Heart right ventricle (tissue), 16 donors: ENCODE data around the gene HSDL1. TPM values are rescaled to one million over a fixed set of nuclear protein-coding genes. Genes with fewer than 3 reads are reported as not detected.
A peak's percentile ranks its signal among the peaks of the same experiment; 100 is the strongest.

Experiments used
- ATAC-seq, 8 donors: fragments of 200-7000 bp; cut with Tn5 transposase; one replicate each; pipeline ENCODE4 v1.9.1; 2020; ENCODE audit warnings: mild to moderate bottlenecking in 8 of 8, moderate library complexity in 8 of 8, moderate number of reproducible peaks in 1 of 8
- DNase-seq, 2 donors: peaks; one replicate each; pipeline ENCODE4 v3.0.0-alpha.2; 2020
- H3K27ac ChIP-seq, 10 donors: fragments of 200-600 bp; sonication (generic) in 2 of 10; one replicate each; pipeline versions ENCODE4 v1.5.0 to v1.8.0; 2020 to 2022; ENCODE audit warnings: mild to moderate bottlenecking in 3 of 10
- H3K27me3 ChIP-seq, 7 donors: fragments of 200-600 bp; one replicate each; pipeline ENCODE4 v1.8.0; 2021 to 2022; ENCODE audit warnings: mild to moderate bottlenecking in 2 of 7
- H3K36me3 ChIP-seq, 9 donors: fragments of 200-600 bp; sonication (generic) in 1 of 9; one replicate each; pipeline versions ENCODE4 v1.5.0 to v1.8.0; 2020 to 2022; ENCODE audit warnings: mild to moderate bottlenecking in 2 of 9
- H3K4me1 ChIP-seq, 9 donors: fragments of 200-600 bp; sonication (generic) in 1 of 9; one replicate each; pipeline versions ENCODE4 v1.5.0 to v1.8.0; 2020 to 2022; ENCODE audit warnings: mild to moderate bottlenecking in 4 of 9
- H3K4me3 ChIP-seq, 10 donors: fragments of 200-600 bp; sonication (generic) in 2 of 10; one replicate each; pipeline versions ENCODE4 v1.5.0 to v1.8.0; 2020 to 2022; ENCODE audit warnings: mild to moderate bottlenecking in 7 of 10, moderate library complexity in 2 of 10
- H3K9me3 ChIP-seq, 11 donors: fragments of 200-600 bp in 10 of 11; sonication (generic) in 2 of 11; one replicate each; pipeline versions ENCODE4 v1.5.0 to v1.8.0; 2013 to 2022; ENCODE audit warnings: mild to moderate bottlenecking in 2 of 11, control low read depth in 1 of 11, moderate library complexity in 1 of 11
- WGBS, 2 donors: extraction: QIAGEN DNeasy Blood & Tissue Kit; methylation state at CpG; one replicate each; pipeline ENCODE4 v1.1.7; 2013; ENCODE audit warnings: inconsistent platforms in 1 of 2; 5-methylcytosine and 5-hydroxymethylcytosine counted together
- intact Hi-C, 10 donors: fragments of 100-400 bp; cut with DNase I; formaldehyde crosslinking; loops; one replicate each; pipeline versions ENCODE4 v1.11.1 to v1.14.2; 2022
- polyA plus RNA-seq, 2 donors: library from polyadenylated mRNA; stranded (reverse); fragments of 200-250 nt; gene quantifications; one replicate each; pipeline ENCODE4 v1.2.3, GENCODE V29; 2013
- total RNA-seq, 10 donors: library from RNA; stranded (reverse); fragmentation: NEBNext Ultra II Directional in 3 of 10; extraction: Animal tissue kit (Norgen Biotek cat#: 25700) in 3 of 10; gene quantifications; one replicate each; pipeline versions ENCODE4 v1.2.1 to v1.2.4, GENCODE V29; 2021 to 2023
- TF ChIP-seq, protein P1 (sequence below), 9 donors: fragments of 200-600 bp; sonication (generic) in 2 of 9; IDR thresholded peaks; one replicate each; pipeline versions ENCODE4 v1.5.0 to v1.8.0; 2021 to 2022; ENCODE audit warnings: antibody characterized with exemption in 9 of 9, mild to moderate bottlenecking in 5 of 9, moderate library complexity in 1 of 9
- donor health status: Arrhythmogenic right ventricular cardiomyopathy.
- donor health status: ischemic (EF 13 %, LVEDD 7.1; RV severe dilation, severe dysfunction).
- donor health status: healthy with polysubstance abuse.
- donor health status: DM: no; HTN: yes; CAD: no.
- donor health status: DM: no; HTN: no; CAD: no.
- donor health status: ischemic (EF 25% LVEDD 6.9; RV normal size, moderate dysfunction).
- donor health status: ischemic (EF 25% LVEDD 5.7; RV mildly dilated, moderate dysfunction).
- donor health status: healthy.
- donor health status: DM: yes; HTN: yes; CAD: no.
- donor health status: Ischemic cardiomyopathy.
- donor health status: ischemic (EF 35%, LVEDD 5.7; RV mildly dilated, moderate dysfunction).
- donor health status: nonischemic (EF 11% LVEDD 7.7; RV severe dilation, severe dysfunction).
- donor health status: DM: yes; HTN: yes; CAD: no.
- donor health status: PGD.
- donor health status: ischemic (EF 29% LVEDD 5.4; RV normal size, mild dysfunction).
- donor health status: nonischemic (EF 23%, LVEDD 6.1; RV moderate dilation, normal function).

The HSDL1 gene
- total and polyA plus RNA-seq, 12 donors, result 9.9 to 38.5 (median 23.0) TPM

DNA sequence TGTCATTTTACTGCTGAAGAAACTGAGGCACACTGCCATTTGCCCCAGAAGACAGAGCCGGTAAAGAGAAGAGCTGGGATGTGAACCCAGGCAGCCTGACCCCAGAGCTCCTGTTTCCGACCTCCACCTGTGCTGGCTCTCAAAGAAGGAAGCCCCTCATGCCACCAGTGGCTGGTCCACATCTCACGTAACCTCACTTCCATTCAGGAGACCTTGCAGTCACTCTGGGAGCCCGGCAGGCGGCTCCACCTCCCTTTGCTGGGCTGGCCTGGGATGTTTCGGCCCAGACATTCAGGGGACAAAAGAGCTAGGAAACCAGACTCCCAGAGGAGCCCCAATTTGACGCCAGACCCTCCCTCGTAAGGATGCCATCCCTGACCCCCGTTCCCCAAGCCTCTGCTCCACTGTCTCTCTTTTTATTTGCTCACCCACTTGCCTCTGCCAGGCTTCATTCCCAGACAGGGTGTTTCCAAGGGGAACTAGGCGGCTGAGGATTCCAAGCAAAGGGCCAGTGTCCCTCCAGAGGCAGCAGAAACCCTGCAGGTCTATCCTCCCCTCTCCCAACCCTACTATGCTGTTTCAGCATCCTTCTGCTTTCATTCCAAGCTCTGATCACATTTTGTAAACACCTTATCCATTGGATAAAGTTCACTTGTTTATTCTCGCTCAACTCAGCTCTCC lies 39.1 kb upstream of the HSDL1 start:
- Histone ChIP-seq H3K4me3 (peak overlapping the region in 3 of 10 donors; percentile 37 to 96 (median 91)), H3K4me1 (peaks cover 22 to 65% (median 33%) of the 10 kb centered on the region in 9 donors), H3K9me3 (no peaks in the 10 kb centered on the region), H3K27me3 (no peaks in the 10 kb centered on the region), H3K27ac (peak overlapping the region in 8 of 10 donors; percentile 56 to 89 (median 63)), H3K36me3 (peaks cover 0 to 64% (median 37%) of the 10 kb centered on the region in 9 donors)
- WGBS, 2 donors, result 68 to 80% methylated on average over 11 of the region's 11 CpGs
- ATAC-seq (no peak), DNase-seq (no peak)
- intact Hi-C loops, result loop anchor here in 4 of 10 donors (5.0 to 10.0 kb wide), 4 partner anchors 37 to 301 kb away; partner anchors contain the start of genes NECAB2 (in 2 of the 4), DNAAF1 (in 1 of the 4) and HSDL1 (in 1 of the 4)
- TF ChIP-seq, protein P1, sequence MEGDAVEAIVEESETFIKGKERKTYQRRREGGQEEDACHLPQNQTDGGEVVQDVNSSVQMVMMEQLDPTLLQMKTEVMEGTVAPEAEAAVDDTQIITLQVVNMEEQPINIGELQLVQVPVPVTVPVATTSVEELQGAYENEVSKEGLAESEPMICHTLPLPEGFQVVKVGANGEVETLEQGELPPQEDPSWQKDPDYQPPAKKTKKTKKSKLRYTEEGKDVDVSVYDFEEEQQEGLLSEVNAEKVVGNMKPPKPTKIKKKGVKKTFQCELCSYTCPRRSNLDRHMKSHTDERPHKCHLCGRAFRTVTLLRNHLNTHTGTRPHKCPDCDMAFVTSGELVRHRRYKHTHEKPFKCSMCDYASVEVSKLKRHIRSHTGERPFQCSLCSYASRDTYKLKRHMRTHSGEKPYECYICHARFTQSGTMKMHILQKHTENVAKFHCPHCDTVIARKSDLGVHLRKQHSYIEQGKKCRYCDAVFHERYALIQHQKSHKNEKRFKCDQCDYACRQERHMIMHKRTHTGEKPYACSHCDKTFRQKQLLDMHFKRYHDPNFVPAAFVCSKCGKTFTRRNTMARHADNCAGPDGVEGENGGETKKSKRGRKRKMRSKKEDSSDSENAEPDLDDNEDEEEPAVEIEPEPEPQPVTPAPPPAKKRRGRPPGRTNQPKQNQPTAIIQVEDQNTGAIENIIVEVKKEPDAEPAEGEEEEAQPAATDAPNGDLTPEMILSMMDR (IDR thresholded peaks at IDR 0.05), result peak in 7 of 9 donors; percentile 17 to 58 (median 39)

DNA sequence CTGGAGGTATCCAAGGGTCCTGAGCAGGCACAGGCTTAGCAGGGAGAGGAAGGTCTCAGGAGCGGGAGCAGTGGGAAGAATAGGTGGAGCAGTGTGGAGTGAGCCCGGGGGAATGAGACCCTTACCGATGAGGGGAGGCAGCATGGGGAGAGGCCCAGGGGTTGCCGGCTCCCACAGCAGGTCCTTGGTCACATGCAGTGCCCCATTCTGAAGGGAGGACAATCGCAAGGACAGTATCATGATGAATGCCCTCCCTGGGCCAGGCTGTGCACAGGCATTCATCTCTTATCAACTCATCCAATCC lies 38.5 kb upstream of the HSDL1 start:
- H3K27ac ChIP-seq, result peak overlapping the region in 8 of 10 donors; percentile 45 to 89 (median 63)
- intact Hi-C loops, result loop anchor here in 4 of 10 donors (5.0 to 10.0 kb wide), 4 partner anchors 36 to 301 kb away; partner anchors contain the start of genes NECAB2 (in 2 of the 4), DNAAF1 (in 1 of the 4) and HSDL1 (in 1 of the 4)
- DNase-seq (no peak), ATAC-seq (no peak)
- WGBS, 2 donors, result 96 to 97% methylated on average over 5 of the region's 5 CpGs
- H3K4me3 ChIP-seq, result no peak overlapping the region
- H3K36me3 ChIP-seq, result peaks cover 0 to 69% (median 42%) of the 10 kb centered on the region in 9 donors
- TF ChIP-seq, protein P1 (IDR thresholded peaks at IDR 0.05), result no peak
- no peaks in the 10 kb centered on the region for H3K9me3 ChIP-seq
- H3K4me1 ChIP-seq, result peaks cover 22 to 70% (median 33%) of the 10 kb centered on the region in 9 donors
- no peaks in the 10 kb centered on the region for H3K27me3 ChIP-seq

GRCh38 chr16:84182680-84183571 lies 37.9 kb upstream of the HSDL1 start:
- H3K4me3 ChIP-seq, result no peak overlapping the region
- H3K27ac ChIP-seq, result peak overlapping the region in 8 of 10 donors; percentile 45 to 89 (median 63)
- no peaks in the 10 kb centered on the region for H3K9me3 ChIP-seq
- 93 to 96% methylated on average over 26 of the region's 26 CpGs for WGBS, 2 donors
- no peaks in the 10 kb centered on the region for H3K27me3 ChIP-seq
- intact Hi-C loops, result loop anchor here in 4 of 10 donors (5.0 to 10.0 kb wide), 4 partner anchors 36 to 302 kb away; partner anchors contain the start of genes NECAB2 (in 2 of the 4), DNAAF1 (in 1 of the 4) and HSDL1 (in 1 of the 4)
- ATAC-seq, result no peak
- DNase-seq, result no peak
- peaks cover 0 to 75% (median 43%) of the 10 kb centered on the region in 9 donors for H3K36me3 ChIP-seq
- TF ChIP-seq, protein P1 (IDR thresholded peaks at IDR 0.05), result no peak
- peaks cover 23 to 76% (median 38%) of the 10 kb centered on the region in 9 donors for H3K4me1 ChIP-seq

GRCh38 chr16:84182104-84182503 lies 37.1 kb upstream of the HSDL1 start:
- H3K27ac ChIP-seq, result no peak overlapping the region
- WGBS, 2 donors, result 97 to 98% methylated on average over 18 of the region's 18 CpGs

More at GRCh38 chr16:84182104-84182503, 37.1 kb upstream of the HSDL1 start:
- peaks cover 27 to 84% (median 46%) of the 10 kb centered on the region in 9 donors for H3K4me1 ChIP-seq
- TF ChIP-seq, protein P1 (IDR thresholded peaks at IDR 0.05), result no peak
- no peak for ATAC-seq
- peaks cover 0 to 80% (median 43%) of the 10 kb centered on the region in 9 donors for H3K36me3 ChIP-seq
- no peaks in the 10 kb centered on the region for H3K9me3 ChIP-seq
- intact Hi-C loops, result loop anchor here in 4 of 10 donors (5.0 to 10.0 kb wide), 4 partner anchors 35 to 303 kb away; partner anchors contain the start of genes NECAB2 (in 2 of the 4), DNAAF1 (in 1 of the 4) and HSDL1 (in 1 of the 4)
- no peak overlapping the region for H3K4me3 ChIP-seq
- no peak for DNase-seq
- no peaks in the 10 kb centered on the region for H3K27me3 ChIP-seq
